B cell (primary cell): Measurements from ENCODE around the gene FCER2. TPM values are rescaled to one million over a fixed set of nuclear protein-coding genes. Genes with fewer than 3 reads are reported as not detected.

ENCODE experiments used
- ATAC-seq: fragments of 200-7000 bp; cut with Tn5 transposase; one replicate; pipeline ENCODE4 v1.10.0; 2021; ENCODE audit warnings: low read depth, mild to moderate bottlenecking, moderate number of reproducible peaks, moderate library complexity
- CTCF ChIA-PET: fragments of 350-600 bp; sonication (Branson Sonifier 250); formaldehyde crosslinking; loops from one replicate; lab custom pipeline; 2021; ENCODE audit warnings: antibody characterized with exemption, inconsistent platforms; lab: Charles Lee
- POLR2A ChIA-PET: fragments of 350-600 bp; sonication (Branson Sonifier 250); formaldehyde crosslinking; loops from one replicate; lab custom pipeline; 2021; ENCODE audit warnings: antibody characterized with exemption; lab: Charles Lee
- DNase-seq: peaks from one replicate; pipeline ENCODE4 v3.0.0; 2013
- H2AFZ ChIP-seq: 2 replicates; pipeline ENCODE4 v1.6.1; 2012; ENCODE audit warnings: mild to moderate bottlenecking, low read depth, low read length; ENCODE audit not compliant: insufficient read depth, poor library complexity, severe bottlenecking
- H3K27ac ChIP-seq, 2 donors: 1 replicate in 1 of 2; 2 replicates in 1 of 2; pipeline ENCODE4 v1.5.1; 2012 to 2013; ENCODE audit warnings: low read length in 2 of 2, mild to moderate bottlenecking in 2 of 2, moderate library complexity in 1 of 2
- H3K27me3 ChIP-seq, 4 experiments: fragments of 200-600 bp in 1 of 4; sonication (generic) in 1 of 4; replicated peaks in 1 of 4; 1 replicate in 2 of 4; 2 replicates in 2 of 4; pipeline versions ENCODE4 v1.6.1 to v1.7.0; 2013 to 2016; ENCODE audit warnings: low read length in 3 of 4, mild to moderate bottlenecking in 2 of 4, mixed read lengths in 1 of 4, moderate library complexity in 1 of 4; ENCODE audit not compliant: insufficient read depth in 4 of 4, control insufficient read depth in 3 of 4; ENCODE audit errors: control extremely low read depth in 1 of 4
- H3K36me3 ChIP-seq, 2 experiments: replicated peaks in 1 of 2; 1 replicate in 1 of 2; 2 replicates in 1 of 2; pipeline versions ENCODE4 v1.6.1 to v1.7.1; 2013; ENCODE audit warnings: low read length in 1 of 2; ENCODE audit not compliant: insufficient read depth in 2 of 2, control insufficient read depth in 1 of 2; ENCODE audit errors: control extremely low read depth in 1 of 2, extremely low read depth in 1 of 2
- H3K4me1 ChIP-seq, 2 donors: fragments of 200-600 bp in 1 of 2; sonication (generic) in 1 of 2; 1 replicate in 1 of 2; 2 replicates in 1 of 2; pipeline versions ENCODE4 v1.5.1 to v1.6.1; 2013 to 2017; ENCODE audit warnings: low read length in 2 of 2; ENCODE audit not compliant: control insufficient read depth in 2 of 2, insufficient read depth in 2 of 2
- H3K4me2 ChIP-seq: replicated peaks from 2 replicates; pipeline ENCODE3; 2012; ENCODE audit warnings: mild to moderate bottlenecking, low read depth, low read length; ENCODE audit not compliant: poor library complexity, severe bottlenecking
- H3K4me3 ChIP-seq, 5 experiments: fragments of 200-600 bp in 1 of 5; sonication (generic) in 1 of 5; 1 replicate in 3 of 5; 2 replicates in 2 of 5; pipeline versions ENCODE4 v1.5.1 to v1.7.0; 2011 to 2016; ENCODE audit warnings: low read length in 4 of 5, mild to moderate bottlenecking in 4 of 5, low read depth in 2 of 5, control low read depth in 1 of 5, moderate library complexity in 1 of 5; ENCODE audit not compliant: insufficient read depth in 1 of 5; ENCODE audit errors: control extremely low read depth in 1 of 5, extremely low read depth in 1 of 5
- H3K79me2 ChIP-seq: fragments of 200-600 bp; sonication (generic); one replicate; pipeline ENCODE4 v1.6.0; 2016; ENCODE audit warnings: low read length; ENCODE audit not compliant: control insufficient read depth, insufficient read depth
- H3K9ac ChIP-seq: fragments of 200-600 bp; sonication (generic); 2 replicates; pipeline ENCODE4 v1.6.1; 2017; ENCODE audit warnings: mild to moderate bottlenecking, low read length, moderate library complexity
- H3K9me3 ChIP-seq, 3 donors: one replicate each; pipeline versions ENCODE4 v1.6.1 to v1.7.1; 2013; ENCODE audit warnings: low read length in 2 of 3; ENCODE audit not compliant: control insufficient read depth in 2 of 3, insufficient read depth in 1 of 3; ENCODE audit errors: control extremely low read depth in 1 of 3
- H4K20me1 ChIP-seq: 2 replicates; pipeline ENCODE4 v1.6.0; 2012; ENCODE audit warnings: mild to moderate bottlenecking, low read length; ENCODE audit not compliant: insufficient read depth, control insufficient read depth, poor library complexity, severe bottlenecking
- H3K27ac Mint-ChIP-seq: one replicate; pipeline ENCODE4 v1.8.0; 2021; ENCODE audit warnings: mixed read lengths
- H3K27me3 Mint-ChIP-seq: one replicate; pipeline ENCODE4 v1.8.0; 2021; ENCODE audit warnings: mixed read lengths
- H3K4me1 Mint-ChIP-seq: one replicate; pipeline ENCODE4 v1.8.0; 2021; ENCODE audit warnings: mixed read lengths
- H3K4me3 Mint-ChIP-seq: one replicate; pipeline ENCODE4 v1.8.0; 2021; ENCODE audit warnings: mixed read lengths
- H3K9me3 Mint-ChIP-seq: one replicate; pipeline ENCODE4 v1.8.0; 2022; ENCODE audit warnings: mixed read lengths; ENCODE audit not compliant: insufficient read depth
- EZH2 ChIP-seq: IDR thresholded peaks from 2 replicates; pipeline ENCODE4 v1.6.1; 2012; ENCODE audit warnings: borderline replicate concordance, low read depth, mild to moderate bottlenecking, moderate library complexity, low read length; ENCODE audit not compliant: insufficient read depth, poor library complexity, severe bottlenecking
- WGBS: methylation state at CpG from one replicate; pipeline ENCODE4 v1.1.5; 2013; ENCODE audit warnings: missing lambda C conversion rate; ENCODE audit not compliant: insufficient coverage; 5-methylcytosine and 5-hydroxymethylcytosine counted together
- intact Hi-C: fragments of 100-400 bp; cut with micrococcal nuclease; formaldehyde crosslinking; loops from one replicate; pipeline ENCODE4 v1.10.0; 2022
- polyA plus RNA-seq: library from polyadenylated mRNA; depleted of rRNA; stranded (reverse); fragments of >200 nt; gene quantifications from 2 replicates; pipeline ENCODE4 v1.2.3, GENCODE V29; 2012
- total RNA-seq, 2 donors: library from RNA; stranded (reverse); fragments of 120-200 nt in 1 of 2; gene quantifications; 1 replicate in 1 of 2; 2 replicates in 1 of 2; pipeline versions ENCODE4 v1.2.3 to v1.2.4, GENCODE V29; 2013 to 2022
- TF ChIP-seq, protein P1 (sequence below): fragments of 200-600 bp; IDR thresholded peaks from one replicate; pipeline ENCODE4 v1.8.0; 2022; ENCODE audit warnings: antibody characterized with exemption, mild to moderate bottlenecking

Gene FCER2
- total and polyA plus RNA-seq, 2 donors (not counting 1 experiment from before 2014, with no cell fraction given) = 17.1 to 419 TPM

DNA sequence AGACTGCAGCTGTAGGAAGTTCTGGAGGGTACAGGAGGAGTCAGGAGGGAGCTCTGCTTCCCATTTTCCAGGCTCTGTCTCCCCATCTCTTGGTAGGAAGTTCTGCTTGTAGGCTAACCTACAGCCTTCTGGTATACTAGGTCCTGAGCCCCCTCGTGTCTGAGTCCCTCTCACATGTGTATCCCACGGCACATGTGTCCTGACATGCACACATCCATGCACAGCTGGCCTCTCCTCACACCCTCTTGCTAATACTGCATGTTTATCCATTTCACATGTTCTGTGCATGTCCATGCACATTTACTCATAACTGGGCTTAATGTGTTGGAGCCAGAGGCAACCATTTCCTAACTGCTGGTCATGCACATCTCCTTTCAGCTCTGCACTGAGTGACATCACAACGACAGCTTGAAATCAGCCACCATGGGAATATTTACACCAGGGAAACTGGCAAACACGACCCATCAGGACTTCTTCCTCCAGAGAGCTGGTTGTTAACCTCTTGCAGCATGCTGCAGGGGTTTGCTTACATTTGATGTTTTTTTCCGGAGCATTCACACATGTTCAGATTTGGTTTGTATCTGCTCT, 42.4 kb upstream of the FCER2 start:
- H3K27ac Mint-ChIP-seq = peak overlapping the region; percentile 4

More for the DNA sequence above, 42.4 kb upstream of the FCER2 start:
- H3K27me3 Mint-ChIP-seq = peaks cover 8% of the 10 kb centered on the region
- POLR2A ChIA-PET = interaction anchor here (0.7 to 1.4 kb wide), 3 partner anchors 39 to 584 kb away, joined by 3 to 9 read pairs (median 3); partner anchors contain the start of gene FCER2
- Histone ChIP-seq H3K79me2 (no peaks in the 10 kb centered on the region), H3K9me3 (peaks cover 3 to 4% (median 3%) of the 10 kb centered on the region in 3 donors), H2AFZ (no peak overlapping the region), H3K9ac (no peak overlapping the region), H3K4me1 (peaks cover 34 to 36% of the 10 kb centered on the region in 2 donors), H3K27ac (no peak overlapping the region), H3K4me3 (no peak overlapping the region), H3K36me3 (no peaks in the 10 kb centered on the region), H3K27me3 (peaks cover 0 to 5% (median 0%) of the 10 kb centered on the region in 4 experiments), H4K20me1 (no peaks in the 10 kb centered on the region), H3K4me2 (no peak overlapping the region)
- intact Hi-C loops = loop anchor here (5.0 kb wide), 1 partner anchor 53 kb away; no protein-coding TSS in a partner anchor
- no peaks in the 10 kb centered on the region for H3K9me3 Mint-ChIP-seq
- ATAC-seq (no peak), DNase-seq (peak; percentile 31)
- H3K4me3 Mint-ChIP-seq = peak overlapping the region; percentile 18
- TF ChIP-seq, protein P1, sequence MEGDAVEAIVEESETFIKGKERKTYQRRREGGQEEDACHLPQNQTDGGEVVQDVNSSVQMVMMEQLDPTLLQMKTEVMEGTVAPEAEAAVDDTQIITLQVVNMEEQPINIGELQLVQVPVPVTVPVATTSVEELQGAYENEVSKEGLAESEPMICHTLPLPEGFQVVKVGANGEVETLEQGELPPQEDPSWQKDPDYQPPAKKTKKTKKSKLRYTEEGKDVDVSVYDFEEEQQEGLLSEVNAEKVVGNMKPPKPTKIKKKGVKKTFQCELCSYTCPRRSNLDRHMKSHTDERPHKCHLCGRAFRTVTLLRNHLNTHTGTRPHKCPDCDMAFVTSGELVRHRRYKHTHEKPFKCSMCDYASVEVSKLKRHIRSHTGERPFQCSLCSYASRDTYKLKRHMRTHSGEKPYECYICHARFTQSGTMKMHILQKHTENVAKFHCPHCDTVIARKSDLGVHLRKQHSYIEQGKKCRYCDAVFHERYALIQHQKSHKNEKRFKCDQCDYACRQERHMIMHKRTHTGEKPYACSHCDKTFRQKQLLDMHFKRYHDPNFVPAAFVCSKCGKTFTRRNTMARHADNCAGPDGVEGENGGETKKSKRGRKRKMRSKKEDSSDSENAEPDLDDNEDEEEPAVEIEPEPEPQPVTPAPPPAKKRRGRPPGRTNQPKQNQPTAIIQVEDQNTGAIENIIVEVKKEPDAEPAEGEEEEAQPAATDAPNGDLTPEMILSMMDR = no peak
- TF ChIP-seq EZH2 = no peak
- WGBS = 60% methylated on average over 4 of the region's 5 CpGs
- CTCF ChIA-PET = interaction anchor here (0.9 to 3.1 kb wide), 4 partner anchors 55 to 66 kb away, joined by 3 to 11 read pairs (median 6); partner anchors contain the start of genes MCEMP1 and TRAPPC5
- peaks cover 55% of the 10 kb centered on the region for H3K4me1 Mint-ChIP-seq
